ENCODE data around the gene TRNAU1AP. TPM values are rescaled to one million over a fixed set of nuclear protein-coding genes. Genes with fewer than 3 reads are reported as not detected.
"Not testable (repeated sequence)": the region's sequence is repeated elsewhere in the genome, so short reads cannot be mapped to it uniquely, and the experiment has no call there.

TRNAU1AP gene
- total RNA-seq, 1 donor from 2014 or later: 39.8 TPM

DNA sequence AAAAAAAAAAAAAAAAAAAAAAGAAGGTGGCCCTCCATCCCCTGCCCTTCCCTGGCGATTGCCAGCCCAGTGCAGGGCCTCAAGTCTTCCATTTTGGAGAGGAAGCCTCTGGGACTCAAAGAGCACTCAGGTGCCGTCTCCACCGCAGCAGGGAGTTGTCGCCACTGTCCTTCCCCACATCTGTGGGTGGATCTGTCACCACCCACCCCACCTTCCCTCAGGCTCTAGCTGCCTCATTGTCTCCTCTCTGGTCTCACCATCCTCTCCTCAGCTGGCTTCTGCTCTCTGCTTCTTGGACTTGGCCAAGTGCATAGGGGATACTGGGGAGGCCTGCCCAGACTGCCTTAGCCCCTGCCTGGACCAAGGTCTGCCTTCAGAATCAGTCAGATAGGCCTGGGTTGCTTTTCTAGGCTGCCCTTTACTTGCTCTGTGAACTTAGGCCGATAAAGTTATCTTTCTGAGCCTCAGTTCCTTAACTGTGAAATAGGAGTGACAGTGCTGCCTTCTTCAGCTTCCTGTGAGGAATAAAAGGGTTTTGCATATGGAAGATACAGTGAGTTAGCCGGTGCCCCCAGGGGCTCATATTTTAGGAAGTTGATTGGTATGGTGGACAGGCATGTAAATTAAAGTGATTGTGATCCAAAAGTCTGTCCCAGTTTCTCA, 31.3 kb upstream of the TRNAU1AP start:
- DNase-seq: no peak

DNA sequence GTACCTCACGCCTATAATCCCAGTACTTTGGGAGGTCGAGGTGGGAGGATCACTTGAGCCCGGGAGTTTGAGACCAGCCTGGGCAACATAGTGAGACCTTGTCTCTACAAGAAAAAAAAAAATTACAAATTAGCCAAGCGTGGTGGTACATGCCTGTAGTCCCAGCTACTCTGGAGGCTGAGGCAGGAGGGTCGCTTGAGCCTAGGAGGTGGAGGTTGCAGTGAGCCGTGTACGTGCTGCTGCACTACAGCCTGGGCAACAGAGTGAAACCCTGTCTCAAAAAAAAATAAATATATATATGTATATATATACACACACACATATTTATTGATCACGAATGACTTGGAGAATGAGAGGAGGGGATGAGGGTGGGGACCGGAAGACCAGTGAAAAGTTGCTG, 30.3 kb upstream of the TRNAU1AP start:
- DNase-seq: not testable (repeated sequence)

- DNase-seq: not testable (repeated sequence)
These were observed 27.8 kb upstream of the TRNAU1AP start for GRCh38 chr1:28525002-28525642.

DNA sequence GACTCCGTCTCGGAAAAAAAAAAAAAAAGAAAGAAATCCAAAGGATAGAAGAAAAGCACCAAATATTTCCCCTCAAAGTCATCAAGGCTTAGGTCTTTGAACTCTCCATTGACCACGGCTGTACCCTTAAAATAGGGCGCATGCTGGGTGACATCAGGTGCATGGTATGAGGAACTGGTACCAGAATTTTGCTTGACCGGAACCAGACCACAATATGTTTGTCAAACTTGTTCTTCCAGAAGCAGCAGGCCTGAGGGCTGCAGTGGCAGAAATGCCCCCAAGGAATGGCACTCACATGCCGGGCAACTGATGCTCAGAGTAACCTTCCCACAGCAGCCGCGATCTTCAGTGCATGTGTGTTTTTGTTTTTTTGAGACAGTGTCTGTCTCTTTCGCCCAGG, 26.0 kb upstream of the TRNAU1AP start:
- no peak for DNase-seq

DNA sequence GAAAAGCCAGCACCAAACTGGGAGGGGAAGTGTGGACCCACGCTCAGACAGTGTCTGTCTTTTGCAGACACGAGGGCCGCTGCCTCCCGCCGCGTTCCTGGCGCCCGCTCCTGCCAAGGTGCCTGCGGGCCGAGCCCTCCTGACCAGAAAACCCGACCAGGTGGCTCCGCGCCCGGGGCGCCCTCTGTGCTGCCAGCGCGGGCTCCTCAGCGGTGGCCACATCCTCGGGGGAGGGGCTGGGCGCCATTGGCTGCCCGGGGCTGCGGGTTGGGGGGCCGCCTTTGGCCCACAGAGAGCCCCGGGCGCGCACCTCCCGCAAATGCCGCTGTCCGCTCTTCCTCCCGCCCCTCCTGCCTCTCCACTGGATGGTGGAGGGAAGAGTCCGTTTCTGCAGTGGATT, 22.4 kb upstream of the TRNAU1AP start:
- no peak for DNase-seq

DNA sequence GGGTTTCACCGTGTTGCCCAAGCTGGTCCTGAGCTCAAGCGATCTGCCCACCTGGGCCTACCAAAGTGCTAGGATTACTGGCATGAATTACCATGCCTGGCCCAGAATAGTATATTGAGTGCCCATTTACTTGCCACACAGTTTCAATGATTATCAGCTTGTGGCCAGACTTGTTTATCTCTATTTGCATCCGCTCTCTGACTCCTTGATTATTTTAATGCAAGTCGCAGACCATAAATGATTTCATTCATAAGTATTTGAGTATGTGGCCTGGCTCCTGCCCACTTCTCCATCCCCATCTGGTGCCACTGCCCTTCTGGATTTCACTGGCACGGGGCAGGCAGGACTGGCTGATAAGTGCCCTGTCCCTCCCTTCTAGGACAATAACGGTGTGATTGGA, 18.2 kb upstream of the TRNAU1AP start:
- no peak for DNase-seq

GRCh38 chr1:28535180-28535579, 17.7 kb upstream of the TRNAU1AP start:
- DNase-seq: no peak

GRCh38 chr1:28537457-28538199, 15.3 kb upstream of the TRNAU1AP start:
- no peak for DNase-seq

GRCh38 chr1:28538286-28538685, 14.6 kb upstream of the TRNAU1AP start:
- no peak for DNase-seq

DNA sequence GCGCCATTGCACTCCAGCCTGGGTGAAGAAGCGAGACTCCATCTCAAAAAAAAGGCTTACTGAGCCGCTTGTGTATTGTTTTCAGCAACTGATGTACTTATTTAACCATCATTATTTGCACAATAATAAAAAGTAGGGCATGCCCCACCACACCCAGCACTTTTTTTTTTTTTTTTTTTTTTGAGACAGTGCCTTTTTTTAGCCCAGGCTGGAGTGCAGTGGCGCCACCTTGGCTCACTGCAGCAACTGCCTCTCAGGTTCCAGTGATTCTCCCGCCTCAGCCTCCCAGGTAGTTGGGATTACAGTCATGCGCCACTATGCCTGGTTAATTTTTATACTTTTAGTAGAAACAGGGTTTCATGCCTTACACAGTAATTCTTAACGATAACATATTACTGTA, 12.2 kb upstream of the TRNAU1AP start:
- DNase-seq: no peak

DNA sequence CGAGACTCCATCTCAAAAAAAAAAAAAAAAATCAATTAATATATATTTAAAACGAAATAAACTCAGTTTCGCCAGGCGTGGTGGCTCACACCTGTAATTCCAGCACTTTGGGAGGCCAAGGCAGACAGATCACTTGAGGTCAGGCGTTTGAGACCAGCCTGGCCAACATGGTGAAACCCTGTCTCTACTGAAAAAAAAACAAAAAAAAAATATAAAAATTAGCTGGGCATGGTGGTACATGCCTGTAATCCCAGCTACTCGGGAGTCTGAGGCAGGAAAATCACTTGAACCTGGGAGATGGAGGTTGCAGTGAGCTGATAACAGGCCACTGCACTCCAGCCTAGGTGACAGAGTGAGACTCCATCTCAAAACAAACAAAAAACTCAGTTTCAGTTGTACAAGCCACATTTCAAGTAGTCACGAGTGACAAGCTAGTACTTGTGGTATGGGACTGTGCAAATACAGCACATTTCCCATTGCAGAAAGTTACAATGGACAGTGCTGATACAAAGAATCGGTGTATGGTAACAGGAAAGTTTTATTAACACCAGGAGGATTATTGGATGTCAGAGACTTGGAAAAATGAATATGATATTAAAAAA, 11.4 kb upstream of the TRNAU1AP start:
- not testable (repeated sequence) for DNase-seq

- DNase-seq: no peak
These were observed 7.6 kb upstream of the TRNAU1AP start for GRCh38 chr1:28545246-28545628.

DNA sequence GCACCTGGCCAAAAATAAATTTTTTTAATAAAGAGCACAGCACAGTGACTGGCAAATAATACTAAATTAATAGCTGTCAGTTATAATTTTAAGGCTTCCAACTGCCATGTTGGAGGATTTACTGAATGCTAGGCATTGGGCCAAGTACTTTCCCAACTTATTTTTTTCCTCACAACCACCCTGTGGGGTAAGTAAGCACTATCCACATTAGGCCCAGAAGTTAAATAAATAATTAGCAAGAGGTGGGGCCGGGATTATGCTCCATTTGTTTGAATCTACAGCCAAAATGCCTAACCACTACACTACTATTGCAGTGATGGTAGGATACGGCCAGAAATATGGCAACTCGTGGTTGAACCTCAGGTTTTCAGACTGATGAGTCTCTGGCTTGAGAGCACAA, 4.6 kb upstream of the TRNAU1AP start:
- no peak for DNase-seq

GRCh38 chr1:28551381-28551780, 1.5 kb upstream of the TRNAU1AP start:
- no peak for DNase-seq

DNA sequence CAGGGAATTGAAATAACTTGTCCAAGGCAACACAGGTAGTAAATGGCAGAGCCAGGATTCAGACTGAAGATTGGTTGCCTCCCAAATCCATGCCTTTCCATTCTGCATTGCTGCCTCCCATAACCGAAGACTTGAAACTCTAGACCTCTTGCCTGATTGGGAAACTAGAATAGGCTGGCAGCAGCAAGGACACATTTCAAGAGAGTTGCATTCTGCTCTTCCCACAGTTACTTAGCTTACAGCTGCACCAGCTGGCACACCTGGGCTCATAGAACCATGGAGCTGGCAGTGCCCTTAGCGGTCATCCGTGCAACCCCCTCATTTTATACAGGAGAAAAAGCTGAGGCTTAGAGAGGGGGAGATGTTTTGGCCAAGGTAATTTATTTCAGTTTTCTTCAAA, 8.0 kb downstream of the TRNAU1AP start:
- no peak for DNase-seq

DNA sequence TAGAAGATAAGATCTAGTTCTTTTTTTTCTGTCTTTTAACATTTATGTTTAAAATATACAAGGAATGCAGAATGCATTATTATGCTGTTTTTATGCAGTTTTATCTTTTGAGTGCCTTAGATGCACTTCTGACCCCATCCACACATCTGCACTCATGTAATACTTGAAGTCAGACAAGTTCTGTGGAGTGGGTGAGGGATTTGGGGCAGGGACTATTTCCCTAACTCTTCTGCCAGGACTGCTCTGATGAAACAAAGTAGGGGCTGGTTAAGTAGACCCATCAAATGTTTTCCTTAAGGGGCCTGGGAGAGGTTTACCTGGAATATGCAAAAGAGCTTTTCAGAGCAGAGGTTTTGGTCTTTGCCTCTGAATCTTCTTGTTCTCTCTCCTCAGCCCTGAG, 11.4 kb downstream of the TRNAU1AP start:
- no peak for DNase-seq

GRCh38 chr1:28565040-28565439, 12.2 kb downstream of the TRNAU1AP start:
- no peak for DNase-seq

DNA sequence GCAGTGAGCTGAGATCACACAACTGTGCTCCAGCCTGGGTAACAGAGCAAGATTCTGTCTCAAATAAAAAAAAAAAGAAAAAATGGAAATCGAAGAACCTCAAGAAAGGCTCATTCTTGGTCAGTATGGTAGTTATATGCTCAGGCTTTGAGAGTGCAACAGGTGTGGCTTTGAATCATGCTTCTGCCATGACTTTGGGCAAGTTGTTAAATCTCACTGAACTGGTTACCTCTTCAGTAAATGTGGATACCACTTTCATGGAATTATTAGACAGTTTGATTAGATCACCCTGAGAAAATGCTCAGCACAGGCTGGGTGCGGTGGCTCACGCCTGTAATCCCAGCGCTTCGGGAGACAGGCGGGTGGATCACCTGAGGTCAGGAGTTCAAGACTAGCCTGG, 12.8 kb downstream of the TRNAU1AP start:
- DNase-seq: no peak

- no peak for DNase-seq
These were observed 14.0 kb downstream of the TRNAU1AP start for GRCh38 chr1:28566931-28567330.

DNA sequence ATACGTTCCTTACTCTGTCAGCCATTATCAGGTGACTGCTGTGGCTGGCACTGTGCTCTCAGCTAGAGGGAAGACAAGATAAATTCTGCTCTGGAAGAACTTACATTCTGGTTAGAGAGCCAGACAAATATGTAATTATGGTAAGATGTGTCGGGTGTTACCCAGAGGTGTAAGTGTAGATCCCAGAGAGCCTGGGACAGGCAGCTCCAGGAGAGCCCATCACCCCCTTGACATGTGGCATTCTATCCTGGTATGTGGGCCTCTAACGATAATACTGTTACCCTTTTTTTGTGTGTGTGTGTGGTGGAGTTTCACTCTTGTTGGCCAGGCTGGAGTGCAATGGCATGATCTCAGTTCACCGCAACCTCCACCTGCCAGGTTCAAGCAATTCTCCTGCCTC, 19.0 kb downstream of the TRNAU1AP start:
- DNase-seq: no peak

DNA sequence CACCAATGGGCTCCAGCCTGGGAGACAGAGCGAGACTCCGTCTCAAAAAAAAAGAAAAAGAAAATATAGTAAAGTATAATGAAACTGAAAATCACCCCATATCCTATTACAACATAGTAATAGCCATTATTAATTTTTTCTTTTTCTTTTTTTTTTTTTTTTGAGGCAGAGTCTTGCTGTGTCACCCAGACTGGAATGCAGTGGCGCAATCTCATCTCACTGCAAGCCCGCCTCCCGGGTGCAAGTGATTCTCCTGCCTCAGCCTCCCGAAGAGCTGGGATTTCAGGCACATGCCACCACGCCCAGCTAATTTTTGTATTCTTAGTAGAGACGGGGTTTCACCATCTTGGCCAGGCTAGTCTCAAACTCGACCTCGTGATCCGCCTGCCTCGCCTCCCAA, 20.0 kb downstream of the TRNAU1AP start:
- not testable (repeated sequence) for DNase-seq

GRCh38 chr1:28573564-28573963, 20.7 kb downstream of the TRNAU1AP start:
- DNase-seq: no peak

DNA sequence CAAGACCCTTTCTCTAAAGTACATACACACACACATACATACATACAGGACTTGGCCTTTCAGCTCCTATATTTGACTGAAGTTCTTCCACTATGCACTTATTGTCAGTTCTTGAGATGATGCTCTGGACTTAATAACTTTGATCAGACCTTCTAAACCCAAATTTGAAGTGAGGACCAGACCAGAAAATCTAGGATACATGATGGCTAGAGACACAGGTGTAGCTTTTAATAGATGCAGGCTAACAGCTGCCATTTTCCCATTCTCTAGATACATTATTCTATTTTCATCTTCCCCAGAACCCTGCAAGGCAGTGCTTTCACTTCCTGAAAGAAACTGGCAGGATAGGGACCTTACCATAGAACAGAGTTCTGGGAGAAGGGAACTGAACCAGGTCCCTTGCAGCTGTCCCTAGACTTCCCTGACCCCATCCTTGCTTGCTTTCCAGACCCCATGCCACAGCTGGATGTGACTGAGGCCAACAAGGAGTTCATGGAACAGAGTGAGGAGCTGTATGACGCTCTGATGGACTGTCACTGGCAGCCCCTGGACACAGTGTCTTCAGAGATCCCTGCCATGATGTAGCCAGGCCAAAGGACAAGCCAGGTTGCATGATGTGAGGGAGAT, 24.3 kb downstream of the TRNAU1AP start:
- DNase-seq: no peak

All from occipital lobe (tissue), 2 donors.